ENCODE measurements around the gene C4BPA.

The C4BPA gene

DNA sequence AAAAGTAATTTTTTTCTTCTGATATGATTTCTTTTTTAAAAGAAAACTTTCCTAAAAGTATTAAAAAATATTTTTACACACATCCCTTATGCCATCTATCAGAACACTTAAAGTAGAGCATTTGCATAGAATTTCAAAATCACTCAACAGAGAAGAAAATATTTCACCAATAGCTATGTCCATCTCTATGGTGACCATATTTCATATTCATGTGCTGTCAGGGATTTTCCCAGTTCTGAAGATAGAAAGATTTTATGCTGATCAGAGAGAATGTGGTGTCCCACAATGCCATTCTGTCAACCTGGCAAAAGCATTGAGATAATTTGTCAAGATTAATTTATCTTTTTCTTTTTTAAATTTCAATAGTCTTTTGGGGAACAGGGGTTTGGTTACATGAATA lies 87.0 kb downstream of the C4BPA start:
- no peak for DNase-seq (ENCODE audit: low read depth)

DNA sequence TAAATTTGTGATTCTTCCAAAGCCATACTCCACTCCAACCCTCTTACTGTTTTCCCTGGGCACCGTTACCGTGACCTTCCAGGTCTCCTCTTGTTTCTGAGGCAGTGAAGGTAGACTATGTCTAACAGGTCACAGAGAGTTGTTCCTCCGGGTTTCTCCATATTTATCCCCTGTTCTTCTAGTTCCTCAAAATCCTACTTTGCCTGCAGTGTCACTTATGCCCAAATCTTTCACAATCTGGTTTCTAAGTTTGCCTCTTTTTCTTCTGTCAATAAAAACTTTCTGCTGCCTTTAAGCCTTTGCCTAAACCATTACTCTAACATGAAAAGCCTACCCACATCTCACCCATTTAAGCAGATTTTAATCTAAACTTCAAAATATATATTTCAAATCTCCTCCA lies 87.7 kb downstream of the C4BPA start:
- DNase-seq (ENCODE audit: low read depth), result no peak

GRCh38 chr1:207194197-207194596 lies 90.2 kb downstream of the C4BPA start:
- no peak for DNase-seq (ENCODE audit: low read depth)

All from stimulated activated CD8-positive, alpha-beta memory T cell treated with anti-CD3 and anti-CD28 coated beads, Interleukin-7, amount 100 ng/mL, for 24 hours (primary cell).